SK-N-SH (cell line): ENCODE results near the gene SRGAP1.

ENCODE experiments used
- CHD2 ChIP-seq: fragments of 150-350 bp; IDR thresholded peaks from 2 replicates; pipeline ENCODE4 v1.6.1; 2018; ENCODE audit warnings: low read length; ENCODE audit not compliant: partially characterized antibody
- RAD21 ChIP-seq: IDR thresholded peaks from 2 replicates; pipeline ENCODE4 v1.6.1; 2012; ENCODE audit warnings: mild to moderate bottlenecking, low read length

- TF ChIP-seq RAD21 = no peak
- TF ChIP-seq CHD2 = no peak
Observed at GRCh38 chr12:64194333-64195149, 350.0 kb downstream of the SRGAP1 start.
